KOPT-K1 (cell line): ENCODE data around the gene UNC79.

Experiments
- H3K27ac ChIP-seq: fragments of 200-600 bp; sonication (generic); 2 replicates; pipeline ENCODE4 v1.5.1; 2016; ENCODE audit warnings: antibody characterized with exemption, mild to moderate bottlenecking, low read depth, low read length; ENCODE audit not compliant: poor library complexity, severe bottlenecking
- H3K36me3 ChIP-seq: fragments of 200-600 bp; sonication (generic); 2 replicates; pipeline ENCODE4 v1.5.1; 2017; ENCODE audit warnings: antibody characterized with exemption, mild to moderate bottlenecking, low read length, moderate library complexity; ENCODE audit not compliant: insufficient read depth
- H3K9me3 ChIP-seq: fragments of 200-600 bp; sonication (generic); 2 replicates; pipeline ENCODE4 v1.5.1; 2017; ENCODE audit warnings: antibody characterized with exemption, low read length, mild to moderate bottlenecking; ENCODE audit not compliant: insufficient read depth, poor library complexity, severe bottlenecking

Gene UNC79

GRCh38 chr14:93723001-93723400, 292.3 kb downstream of the UNC79 start:
- H3K9me3 ChIP-seq, result no peaks in the 10 kb centered on the region
- H3K27ac ChIP-seq, result no peak overlapping the region
- no peaks in the 10 kb centered on the region for H3K36me3 ChIP-seq

DNA sequence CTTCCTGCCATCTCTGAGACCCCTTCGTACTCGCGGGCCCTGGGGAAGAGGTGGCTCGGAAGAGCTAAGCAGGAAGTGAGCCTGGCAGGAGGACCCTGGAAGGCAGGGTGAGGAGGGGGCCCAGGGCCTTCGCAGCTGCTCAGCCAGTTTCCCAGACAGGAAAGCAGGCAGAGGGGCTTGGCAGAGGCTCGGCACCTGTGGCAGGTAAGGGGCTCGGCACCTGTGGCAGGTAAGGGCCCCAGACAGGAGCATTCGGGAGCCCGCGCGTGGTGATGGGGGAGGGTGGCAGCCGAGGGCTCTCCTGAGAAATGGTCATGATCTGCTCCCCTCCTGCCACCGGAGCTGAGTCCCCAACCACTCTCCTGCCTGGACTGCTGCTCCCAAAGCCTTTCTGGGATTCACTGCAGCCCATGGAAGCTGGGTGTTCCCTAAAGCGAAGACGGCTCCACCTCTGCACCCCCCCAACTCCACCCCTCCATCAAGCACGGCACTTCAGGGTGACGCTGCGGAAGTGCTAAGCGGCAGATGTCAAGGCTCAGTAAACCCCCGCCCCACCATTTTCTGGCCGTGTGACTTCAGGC, 294.4 kb downstream of the UNC79 start:
- Histone ChIP-seq H3K9me3 (no peaks in the 10 kb centered on the region), H3K36me3 (no peaks in the 10 kb centered on the region), H3K27ac (no peak overlapping the region)

DNA sequence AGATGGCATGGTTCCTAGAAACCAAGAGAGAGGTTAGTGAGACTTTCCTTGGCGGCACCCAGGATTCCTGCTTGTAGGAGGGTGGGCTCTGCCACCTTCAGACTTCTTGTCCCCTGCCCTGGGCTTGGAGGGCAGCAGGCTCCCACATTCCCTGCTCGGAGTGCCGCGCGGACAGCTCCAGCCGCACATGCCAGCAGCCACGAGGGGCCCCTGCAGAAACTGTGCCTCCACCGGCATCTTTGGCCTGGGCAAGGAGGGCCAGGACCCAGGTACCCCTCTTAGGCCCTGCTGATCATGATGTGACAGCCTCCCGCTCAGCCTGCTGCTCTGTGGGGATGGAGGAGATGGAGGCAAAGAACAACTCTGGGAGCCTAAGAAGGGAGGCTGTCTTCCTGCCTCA, 295.3 kb downstream of the UNC79 start:
- H3K9me3 ChIP-seq, result no peaks in the 10 kb centered on the region
- no peaks in the 10 kb centered on the region for H3K36me3 ChIP-seq
- no peak overlapping the region for H3K27ac ChIP-seq

- H3K27ac ChIP-seq, result no peak overlapping the region
Observed at GRCh38 chr14:93727039-93727740, 296.5 kb downstream of the UNC79 start.

GRCh38 chr14:93727917-93728650, 297.3 kb downstream of the UNC79 start:
- no peak overlapping the region for H3K27ac ChIP-seq
- H3K9me3 ChIP-seq, result no peaks in the 10 kb centered on the region
- no peaks in the 10 kb centered on the region for H3K36me3 ChIP-seq

More at GRCh38 chr14:93727039-93727740, 296.5 kb downstream of the UNC79 start:
- Histone ChIP-seq H3K36me3 (no peaks in the 10 kb centered on the region), H3K9me3 (no peaks in the 10 kb centered on the region)

DNA sequence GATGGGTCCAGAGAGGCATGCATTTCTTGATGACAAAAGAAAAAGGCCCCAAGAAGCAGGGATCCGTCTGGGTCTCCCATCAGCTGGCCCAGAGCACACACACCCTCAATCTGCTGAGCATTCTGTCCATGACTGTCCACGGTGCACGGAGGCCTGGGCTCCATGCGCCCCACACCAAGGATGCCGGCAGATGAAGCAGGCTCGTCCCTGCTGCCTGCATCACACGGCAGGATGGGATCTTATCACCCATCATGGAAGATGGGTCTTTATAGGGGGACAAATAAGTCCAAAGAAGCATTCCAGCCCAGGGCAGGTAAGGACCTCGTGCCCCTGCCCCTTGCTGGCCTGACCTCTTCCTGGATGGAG, 297.9 kb downstream of the UNC79 start:
- Histone ChIP-seq H3K36me3 (no peaks in the 10 kb centered on the region), H3K9me3 (no peaks in the 10 kb centered on the region), H3K27ac (no peak overlapping the region)

GRCh38 chr14:93729993-93730392, 299.3 kb downstream of the UNC79 start:
- Histone ChIP-seq H3K27ac (no peak overlapping the region), H3K9me3 (no peaks in the 10 kb centered on the region), H3K36me3 (no peaks in the 10 kb centered on the region)

DNA sequence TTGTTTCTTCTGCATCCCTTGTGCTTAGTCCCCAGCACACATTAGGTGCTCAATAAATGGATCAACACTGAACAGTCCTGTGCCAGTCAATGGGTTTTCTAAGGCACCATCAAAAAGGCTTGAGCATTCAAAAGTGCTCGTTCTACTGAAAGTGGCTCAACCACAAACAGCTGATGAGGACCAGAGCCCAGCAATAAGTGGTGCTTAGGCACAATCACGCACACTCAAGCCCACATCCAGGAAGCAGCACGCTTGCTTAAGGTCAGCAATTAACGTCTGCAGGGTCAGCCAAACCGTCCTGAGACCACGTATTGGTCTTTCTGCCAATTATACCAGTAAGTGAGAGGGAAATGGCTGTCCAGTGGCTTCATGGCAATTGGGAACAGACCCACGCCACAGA, 301.0 kb downstream of the UNC79 start:
- Histone ChIP-seq H3K9me3 (no peaks in the 10 kb centered on the region), H3K27ac (no peak overlapping the region), H3K36me3 (no peaks in the 10 kb centered on the region)

DNA sequence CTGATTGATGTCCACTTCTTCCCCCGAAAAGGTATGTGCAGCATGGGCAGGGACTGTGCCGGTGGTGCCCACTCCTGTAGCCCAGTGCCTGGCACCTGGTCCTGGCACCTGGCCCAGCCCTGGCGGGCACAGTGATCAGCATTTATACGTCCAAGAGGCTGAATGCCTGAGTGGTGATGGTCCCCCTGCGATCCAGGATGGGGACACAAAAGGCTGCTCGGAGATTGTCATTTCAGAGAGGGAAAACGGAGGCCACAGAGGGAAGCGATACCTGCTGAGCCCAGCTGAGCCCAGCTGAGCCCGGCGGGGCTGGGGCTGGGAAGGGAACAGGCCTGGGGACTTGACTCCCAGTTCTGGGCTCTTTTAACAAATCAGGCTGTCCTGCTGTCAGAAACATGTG, 301.8 kb downstream of the UNC79 start:
- H3K9me3 ChIP-seq, result no peaks in the 10 kb centered on the region
- no peaks in the 10 kb centered on the region for H3K36me3 ChIP-seq
- no peak overlapping the region for H3K27ac ChIP-seq

GRCh38 chr14:93733231-93733630, 302.5 kb downstream of the UNC79 start:
- Histone ChIP-seq H3K9me3 (no peaks in the 10 kb centered on the region), H3K36me3 (no peaks in the 10 kb centered on the region), H3K27ac (no peak overlapping the region)

DNA sequence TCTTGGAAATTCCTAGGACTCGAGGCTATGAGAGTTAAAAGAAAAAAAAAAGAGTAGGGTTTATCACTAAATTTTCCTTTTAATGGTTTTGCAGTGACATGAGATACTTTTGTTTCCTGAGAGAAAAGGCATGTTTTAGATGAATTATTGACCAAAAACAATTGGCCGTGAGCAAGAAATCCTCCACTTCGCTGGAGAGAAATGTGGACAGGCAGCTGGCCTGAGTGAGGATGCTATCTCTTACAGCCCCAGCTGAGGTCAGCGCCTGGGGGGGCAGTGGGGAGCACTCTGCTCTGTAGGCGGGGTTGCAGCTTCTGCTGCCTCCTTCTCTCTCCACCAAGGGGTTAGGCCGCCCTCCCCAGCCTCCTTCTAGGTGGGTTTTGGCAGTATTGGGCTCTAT, 302.9 kb downstream of the UNC79 start:
- no peaks in the 10 kb centered on the region for H3K36me3 ChIP-seq
- H3K27ac ChIP-seq, result no peak overlapping the region
- H3K9me3 ChIP-seq, result no peaks in the 10 kb centered on the region

- H3K9me3 ChIP-seq, result no peaks in the 10 kb centered on the region
- no peak overlapping the region for H3K27ac ChIP-seq
Observed at GRCh38 chr14:93734086-93734822, 303.5 kb downstream of the UNC79 start.

GRCh38 chr14:93735206-93735605, 304.5 kb downstream of the UNC79 start:
- H3K27ac ChIP-seq, result no peak overlapping the region
- no peaks in the 10 kb centered on the region for H3K9me3 ChIP-seq
- no peaks in the 10 kb centered on the region for H3K36me3 ChIP-seq

More at GRCh38 chr14:93734086-93734822, 303.5 kb downstream of the UNC79 start:
- H3K36me3 ChIP-seq, result no peaks in the 10 kb centered on the region

DNA sequence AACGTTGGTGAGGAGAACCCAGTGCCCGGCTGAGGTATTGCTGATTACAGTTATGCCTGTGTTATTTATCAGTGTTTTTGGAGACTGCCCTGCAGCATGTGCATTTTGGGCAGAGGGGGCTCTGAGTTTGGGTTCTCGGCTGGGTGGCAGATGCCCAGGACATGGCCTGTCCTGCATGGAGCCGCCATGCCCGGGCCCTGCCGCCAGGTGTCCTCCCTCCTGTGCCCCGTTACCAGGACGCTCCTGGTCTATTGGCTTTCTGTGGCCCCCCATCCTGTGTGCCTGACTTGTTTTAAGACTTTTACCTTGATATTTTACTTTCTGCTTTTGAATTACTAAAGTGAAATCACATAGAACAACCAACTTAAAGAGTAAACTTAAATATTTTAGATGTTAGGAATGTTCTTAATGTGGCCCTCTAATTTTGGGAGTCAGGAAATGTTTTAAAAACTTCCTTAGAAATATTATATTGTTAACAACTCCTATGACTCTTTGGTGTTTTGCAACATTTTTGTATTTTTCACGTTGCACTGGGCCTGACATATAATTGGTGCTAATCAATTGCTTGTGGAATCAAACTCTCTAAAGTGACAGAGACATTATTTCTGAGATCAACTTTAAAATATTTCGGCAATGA, 305.8 kb downstream of the UNC79 start:
- Histone ChIP-seq H3K27ac (no peak overlapping the region), H3K36me3 (no peaks in the 10 kb centered on the region), H3K9me3 (no peaks in the 10 kb centered on the region)

DNA sequence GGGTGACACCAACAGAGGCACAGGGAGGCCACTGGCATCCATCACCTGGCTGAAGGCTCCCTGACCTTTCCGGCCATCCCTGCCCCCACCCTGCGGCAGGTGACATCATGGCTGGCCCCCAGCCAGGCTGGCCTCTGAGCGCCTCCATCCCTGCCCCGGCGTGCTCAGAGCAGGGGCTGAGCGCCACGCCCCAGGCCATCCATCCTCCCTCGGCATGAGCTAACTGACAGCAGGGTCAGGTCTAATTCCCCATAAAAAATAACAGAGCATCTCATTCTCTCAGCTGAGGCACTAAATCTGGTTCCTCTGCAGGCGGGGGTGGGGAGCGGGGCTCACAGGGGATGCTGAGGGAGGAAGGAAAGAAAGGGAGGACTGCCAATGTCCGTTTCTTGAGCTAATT, 306.9 kb downstream of the UNC79 start:
- no peak overlapping the region for H3K27ac ChIP-seq
- no peaks in the 10 kb centered on the region for H3K36me3 ChIP-seq
- no peaks in the 10 kb centered on the region for H3K9me3 ChIP-seq
